HEK293T (cell line): ENCODE data around the gene PIEZO2.

Experiments
- ARNT ChIP-seq: fragments of 450-650 bp; IDR thresholded peaks from 2 replicates; pipeline ENCODE4 v1.6.1; 2017; ENCODE audit warnings: mild to moderate bottlenecking
- BHLHE40 ChIP-seq: fragments of 450-650 bp; IDR thresholded peaks from 2 replicates; pipeline ENCODE4 v1.6.1; 2016; ENCODE audit warnings: mild to moderate bottlenecking, moderate library complexity, borderline replicate concordance
- ELF4 ChIP-seq: fragments of 450-650 bp; IDR thresholded peaks from 2 replicates; pipeline ENCODE4 v1.6.1; 2017; ENCODE audit warnings: antibody characterized with exemption
- FOXK2 ChIP-seq: fragments of 450-650 bp; IDR thresholded peaks from 2 replicates; pipeline ENCODE4 v1.6.1; 2016; ENCODE audit warnings: mild to moderate bottlenecking
- FOXM1 ChIP-seq: fragments of 450-650 bp; IDR thresholded peaks from 2 replicates; pipeline ENCODE4 v1.6.1; 2017; ENCODE audit warnings: mild to moderate bottlenecking, borderline replicate concordance
- HDGF ChIP-seq: fragments of 450-650 bp; IDR thresholded peaks from 2 replicates; pipeline ENCODE4 v1.6.1; 2017; ENCODE audit warnings: antibody characterized with exemption, borderline replicate concordance
- LEF1 ChIP-seq: fragments of 450-650 bp; IDR thresholded peaks from 2 replicates; pipeline ENCODE4 v1.6.1; 2017; ENCODE audit warnings: mild to moderate bottlenecking, borderline replicate concordance
- NFRKB ChIP-seq: fragments of 450-650 bp; IDR thresholded peaks from 2 replicates; pipeline ENCODE4 v1.6.1; 2016; ENCODE audit warnings: mild to moderate bottlenecking, moderate library complexity
- PKNOX1 ChIP-seq: fragments of 450-650 bp; IDR thresholded peaks from 2 replicates; pipeline ENCODE4 v1.6.1; 2016
- SP1 ChIP-seq: fragments of 450-650 bp; IDR thresholded peaks from 2 replicates; pipeline ENCODE4 v1.6.1; 2017
- SUZ12 ChIP-seq: fragments of 450-650 bp; IDR thresholded peaks from 2 replicates; pipeline ENCODE4 v1.6.1; 2016; ENCODE audit warnings: mild to moderate bottlenecking
- TARDBP ChIP-seq: fragments of 450-650 bp; IDR thresholded peaks from 2 replicates; pipeline ENCODE4 v1.6.1; 2016
- ZNF384 ChIP-seq: fragments of 450-650 bp; IDR thresholded peaks from 2 replicates; pipeline ENCODE4 v1.6.1; 2016

DNA sequence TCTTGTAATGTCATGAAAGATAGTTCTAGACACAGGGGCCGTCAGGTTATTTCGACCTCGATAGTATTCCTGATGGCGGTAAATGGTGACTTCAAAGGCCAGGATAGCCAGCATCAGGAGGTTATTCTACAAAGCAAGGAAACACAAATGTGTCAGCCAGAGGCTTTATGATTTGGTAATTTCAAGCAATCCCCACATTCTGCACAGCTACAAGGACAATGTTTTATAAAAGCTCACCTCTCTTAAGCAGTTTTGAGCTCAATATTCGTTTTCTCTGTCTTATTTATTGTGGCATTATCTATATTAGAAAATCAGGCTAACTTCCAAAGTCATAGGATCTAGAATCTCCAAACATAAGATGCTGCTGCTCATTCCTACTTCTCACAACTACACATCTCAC, 388.4 kb downstream of the PIEZO2 start:
- TF ChIP-seq TARDBP, result no peak
- no peak for TF ChIP-seq ELF4
- no peak for TF ChIP-seq NFRKB
- TF ChIP-seq SUZ12, result no peak
- no peak for TF ChIP-seq FOXK2
- no peak for TF ChIP-seq ARNT
- no peak for TF ChIP-seq ZNF384
- no peak for TF ChIP-seq FOXM1
- TF ChIP-seq PKNOX1, result no peak
- TF ChIP-seq BHLHE40, result no peak
- no peak for TF ChIP-seq LEF1
- TF ChIP-seq SP1, result no peak
- TF ChIP-seq HDGF, result no peak
